Spinal cord (tissue), 10 donors: Measurements from ENCODE around the gene SPARC. TPM values are rescaled to one million over a fixed set of nuclear protein-coding genes. Genes with fewer than 3 reads are reported as not detected.
"Not testable (repeated sequence)": the region's sequence is repeated elsewhere in the genome, so short reads cannot be mapped to it uniquely, and the experiment has no call there.

Experiments
- DNase-seq, 6 donors: peaks; one replicate each; pipeline versions ENCODE4 v3.0.0 to v3.0.0-alpha.2; 2013 to 2015; ENCODE audit warnings: low spot score in 6 of 6, low read depth in 4 of 6
- H3K27ac ChIP-seq: one replicate; pipeline ENCODE4 v1.5.1; 2013; ENCODE audit warnings: low read depth, low read length, control low read depth
- H3K27me3 ChIP-seq: one replicate; pipeline ENCODE4 v1.6.1; 2013; ENCODE audit warnings: low read length; ENCODE audit not compliant: control insufficient read depth, insufficient read depth
- H3K36me3 ChIP-seq: one replicate; pipeline ENCODE4 v1.6.1; 2013; ENCODE audit warnings: low read length; ENCODE audit not compliant: control insufficient read depth, insufficient read depth
- H3K4me1 ChIP-seq: one replicate; pipeline ENCODE4 v1.6.1; 2013; ENCODE audit warnings: low read length; ENCODE audit not compliant: control insufficient read depth, insufficient read depth
- H3K4me3 ChIP-seq: one replicate; pipeline ENCODE4 v1.5.1; 2013; ENCODE audit warnings: low read depth, low read length, control low read depth
- H3K9me3 ChIP-seq: one replicate; pipeline ENCODE4 v1.6.1; 2013; ENCODE audit warnings: low read length; ENCODE audit not compliant: control insufficient read depth, insufficient read depth
- WGBS: methylation state at CpG from one replicate; pipeline ENCODE4 v1.1.5; 2013; ENCODE audit warnings: missing lambda C conversion rate; ENCODE audit not compliant: insufficient coverage; 5-methylcytosine and 5-hydroxymethylcytosine counted together
- polyA plus RNA-seq, 2 donors: library from polyadenylated mRNA; unstranded; fragments of 120-200 nt; gene quantifications; one replicate each; pipeline ENCODE4 v1.2.1, GENCODE V29; 2013; ENCODE audit not compliant: insufficient read length in 2 of 2
- total RNA-seq, 2 donors: library from RNA; depleted of rRNA in 1 of 2; stranded (reverse); fragments of 120-200 nt in 1 of 2; fragments of >200 nt in 1 of 2; gene quantifications; one replicate each; pipeline versions ENCODE4 v1.2.3 to v1.2.4, GENCODE V29; 2013 to 2014
- donor health status: healthy.

SPARC gene
- total and polyA plus RNA-seq, 4 donors, result 1,307 to 4,374 (median 2,290) TPM

DNA sequence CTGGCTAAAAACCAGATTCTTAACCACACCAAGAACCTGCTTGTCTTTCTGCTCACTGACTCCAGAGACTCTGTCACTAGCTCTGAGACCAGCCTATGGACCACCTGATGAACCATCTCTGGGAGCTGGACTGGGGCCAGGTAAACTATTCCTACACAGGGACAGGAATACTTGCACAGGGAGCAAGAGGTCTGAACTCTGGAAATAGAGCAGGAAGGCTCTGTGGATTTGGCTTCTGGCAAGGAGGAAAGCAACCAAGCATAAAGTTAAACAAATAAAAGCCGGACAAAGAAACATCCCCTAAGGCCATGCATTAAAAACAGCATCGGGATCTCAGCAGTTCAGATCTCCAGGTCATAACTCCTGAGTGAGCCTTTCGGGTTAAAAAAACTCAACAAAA, 5.6 kb upstream of the SPARC start:
- H3K9me3 ChIP-seq, result no peaks in the 10 kb centered on the region
- peak overlapping the region; percentile 3 for H3K27ac ChIP-seq
- no peak for DNase-seq
- peaks cover 20% of the 10 kb centered on the region for H3K4me1 ChIP-seq
- no peaks in the 10 kb centered on the region for H3K36me3 ChIP-seq
- WGBS, result 55% methylated on average over 2 of the region's 3 CpGs
- H3K27me3 ChIP-seq, result no peaks in the 10 kb centered on the region
- H3K4me3 ChIP-seq, result no peak overlapping the region

DNA sequence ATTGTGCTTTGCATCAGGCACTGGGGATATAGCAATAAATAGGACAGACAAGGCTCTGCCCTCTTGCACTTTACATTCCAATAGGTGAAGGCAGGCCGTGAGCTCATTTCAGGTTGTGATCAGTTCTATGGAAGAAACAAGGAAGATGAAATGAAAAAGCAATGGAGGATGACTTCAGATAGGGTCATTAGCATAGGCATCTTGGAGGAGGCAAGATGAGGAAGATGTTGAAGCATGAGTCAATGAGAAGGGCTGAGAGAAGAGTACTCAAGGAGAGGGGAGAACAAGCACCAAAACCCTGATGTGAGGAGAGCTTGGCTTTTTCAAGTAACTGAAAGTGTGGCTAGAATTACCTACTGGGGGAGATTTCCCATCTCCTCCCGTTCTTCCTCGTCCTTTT, 5.0 kb upstream of the SPARC start:
- Histone ChIP-seq H3K9me3 (no peaks in the 10 kb centered on the region), H3K27ac (peak overlapping the region; percentile 3), H3K4me1 (peaks cover 22% of the 10 kb centered on the region), H3K27me3 (no peaks in the 10 kb centered on the region), H3K4me3 (no peak overlapping the region), H3K36me3 (no peaks in the 10 kb centered on the region)
- no peak for DNase-seq
- 100% methylated on average over 1 of the region's 3 CpGs for WGBS

DNA sequence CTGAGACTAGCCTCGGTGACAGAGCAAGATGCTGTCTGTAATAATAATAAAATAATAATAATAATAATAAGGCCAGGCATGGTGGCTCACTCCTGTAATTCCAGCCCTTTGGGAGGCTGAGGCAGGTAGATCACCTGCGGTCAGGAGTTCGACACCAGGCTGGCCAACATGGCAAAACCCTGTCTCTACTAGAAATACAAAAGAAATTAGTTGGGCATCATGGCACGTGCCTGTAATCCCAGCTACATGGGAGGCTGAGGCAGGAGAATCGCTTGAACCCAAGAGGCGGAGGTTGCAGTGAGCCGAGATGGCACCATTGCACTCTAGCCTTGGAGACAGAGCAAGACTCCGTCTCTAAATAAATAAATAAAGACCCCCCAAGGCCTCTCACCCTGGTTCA, 2.9 kb upstream of the SPARC start:
- WGBS, result 95% methylated on average over 6 of the region's 8 CpGs
- H3K27ac ChIP-seq, H3K27me3 ChIP-seq, H3K4me3 ChIP-seq, DNase-seq, H3K9me3 ChIP-seq, H3K36me3 ChIP-seq: not testable (repeated sequence)
- H3K4me1 ChIP-seq, result peaks cover 24% of the 10 kb centered on the region

DNA sequence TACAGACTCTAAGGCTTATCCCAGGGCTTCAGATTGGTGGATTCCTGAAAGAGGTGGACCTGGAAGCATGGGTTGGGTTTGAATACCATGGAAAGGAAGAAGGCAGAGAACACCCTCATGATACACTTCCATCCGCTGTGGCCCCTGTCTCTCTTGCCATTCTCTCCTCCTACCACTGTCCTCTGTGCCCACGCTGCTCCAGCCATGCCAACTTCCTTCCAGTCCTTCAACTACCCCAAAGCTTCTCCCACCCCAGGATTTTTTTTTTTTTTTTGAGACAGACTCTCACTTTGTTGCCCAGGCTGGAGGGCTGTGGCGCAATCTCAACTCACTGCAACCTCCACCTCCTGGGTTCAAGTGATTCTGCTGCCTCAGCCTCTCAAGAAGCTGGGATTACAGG, 1.7 kb upstream of the SPARC start:
- Histone ChIP-seq H3K36me3 (no peaks in the 10 kb centered on the region), H3K27me3 (no peaks in the 10 kb centered on the region), H3K4me1 (peaks cover 17% of the 10 kb centered on the region), H3K27ac (no peak overlapping the region), H3K4me3 (no peak overlapping the region), H3K9me3 (no peaks in the 10 kb centered on the region)
- 90% methylated on average over 2 of the region's 3 CpGs for WGBS
- DNase-seq, result no peak

DNA sequence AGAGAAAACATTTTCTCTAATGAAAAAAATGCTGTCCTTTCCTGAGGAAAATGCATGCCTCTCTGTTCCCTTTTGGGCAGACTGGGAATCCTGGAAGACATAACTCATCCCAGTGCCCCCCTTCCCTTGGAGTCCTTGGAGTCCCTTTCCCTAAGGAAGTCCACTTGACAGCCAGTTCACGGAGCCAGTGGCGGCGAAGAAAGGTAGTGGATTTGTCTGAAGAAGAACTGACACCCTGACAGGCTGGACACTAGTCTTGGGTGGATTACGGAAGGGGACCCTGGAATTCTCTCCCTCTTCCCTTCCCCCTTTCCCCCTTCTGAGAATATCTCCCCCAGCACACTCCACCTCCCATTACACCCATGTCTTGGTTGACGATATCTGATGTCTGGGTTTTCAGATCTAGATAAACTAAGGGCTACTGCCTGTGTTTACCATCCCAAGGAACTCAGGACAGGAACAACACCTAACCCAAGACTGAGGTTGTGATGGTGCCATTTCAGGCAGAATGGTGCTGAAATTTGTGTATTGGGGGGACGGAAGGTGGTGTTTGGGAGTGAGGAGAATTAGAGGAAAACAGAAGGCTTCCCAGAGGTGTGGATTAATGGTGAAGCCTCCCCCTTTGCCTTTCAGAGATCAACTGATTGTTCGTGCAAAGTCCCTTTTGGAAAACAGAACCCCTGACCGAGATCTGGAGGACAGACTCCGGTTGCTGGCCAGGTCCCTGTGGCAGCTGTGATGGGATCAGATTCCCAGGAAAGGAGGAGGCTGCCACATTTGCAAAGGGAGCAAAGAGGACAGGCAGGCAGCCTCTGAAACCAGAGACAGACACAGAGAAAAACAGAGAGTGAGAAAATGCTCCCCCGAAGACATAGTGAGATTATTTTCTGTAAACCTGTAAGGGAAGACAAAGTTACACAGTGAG, 704 bp downstream of the SPARC start:
- no peak for DNase-seq
- Histone ChIP-seq H3K36me3 (no peaks in the 10 kb centered on the region), H3K4me1 (peaks cover 27% of the 10 kb centered on the region), H3K9me3 (no peaks in the 10 kb centered on the region), H3K4me3 (peak overlapping the region; percentile 93), H3K27ac (peak overlapping the region; percentile 98), H3K27me3 (no peaks in the 10 kb centered on the region)
- WGBS, result 17% methylated on average over 5 of the region's 10 CpGs

DNA sequence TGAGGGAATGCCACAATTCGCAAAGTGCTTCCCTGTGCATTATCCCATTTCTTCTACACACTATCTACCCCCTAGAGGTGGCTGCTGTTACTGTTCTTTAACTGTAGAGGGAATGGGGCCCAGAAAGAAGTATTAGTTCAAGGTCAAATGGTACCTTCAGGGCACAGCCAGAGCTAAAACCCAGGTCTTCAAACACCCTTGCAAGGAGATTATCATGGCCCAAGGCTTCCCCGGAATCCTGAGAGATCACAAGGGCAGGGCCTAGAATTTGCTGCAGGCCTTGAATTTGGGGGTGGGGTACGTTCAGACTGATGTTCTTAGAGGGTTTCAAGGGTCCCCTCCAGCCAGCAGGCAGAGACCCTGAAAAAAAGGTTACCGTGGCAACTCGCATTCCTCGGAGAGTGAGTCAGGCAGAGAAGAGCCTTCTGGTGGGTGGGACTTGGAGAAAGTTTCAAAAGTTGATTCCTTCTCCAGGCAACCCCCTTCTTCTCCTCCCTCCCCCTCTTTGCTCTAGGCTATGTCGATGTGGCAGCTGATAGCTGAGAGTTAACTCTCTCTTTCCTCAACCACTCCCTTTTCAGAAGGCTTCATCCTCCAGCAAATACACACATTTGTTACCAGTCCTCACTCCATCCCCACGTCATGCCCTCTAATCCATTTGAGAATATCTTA, 1.9 kb downstream of the SPARC start:
- peak overlapping the region; percentile 98 for H3K27ac ChIP-seq
- no peaks in the 10 kb centered on the region for H3K9me3 ChIP-seq
- H3K27me3 ChIP-seq, result no peaks in the 10 kb centered on the region
- H3K36me3 ChIP-seq, result no peaks in the 10 kb centered on the region
- 23% methylated on average over 4 of the region's 8 CpGs for WGBS
- H3K4me3 ChIP-seq, result peak overlapping the region; percentile 93
- H3K4me1 ChIP-seq, result peaks cover 30% of the 10 kb centered on the region
- DNase-seq, result peak in 5 of 6 donors; percentile 53 to 93 (median 72)

DNA sequence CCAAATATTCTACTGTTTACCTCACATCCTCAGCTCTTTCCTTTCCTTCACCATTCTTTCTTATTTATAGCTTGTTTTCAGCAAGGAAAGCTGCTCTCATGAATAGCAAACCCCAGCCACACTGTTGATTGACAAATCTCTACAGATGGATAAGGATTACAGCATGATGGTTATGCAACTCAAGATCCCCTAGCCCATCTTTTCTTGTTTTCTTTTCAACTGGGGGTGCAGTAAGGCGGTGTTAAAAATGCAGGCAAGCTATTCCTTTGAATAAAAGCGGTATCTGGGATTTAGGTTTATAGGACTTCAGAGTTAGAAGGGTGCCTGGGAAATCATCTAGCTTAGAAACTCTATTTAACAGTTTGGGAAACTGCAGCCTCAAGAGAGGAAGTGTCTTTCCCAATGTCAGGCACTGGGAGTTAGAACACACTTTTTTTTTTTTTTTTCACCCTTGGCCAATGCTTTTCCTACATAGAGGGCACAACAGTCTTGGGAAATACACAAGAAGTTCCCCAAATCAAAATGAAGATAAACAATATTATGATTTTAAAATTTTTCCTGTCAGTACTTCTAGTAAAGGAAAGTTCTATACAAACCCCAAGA, 2.6 kb downstream of the SPARC start:
- H3K4me3 ChIP-seq, result peak overlapping the region; percentile 93
- H3K27ac ChIP-seq, result peak overlapping the region; percentile 98
- peak in 2 of 6 donors; percentile 19 to 52 for DNase-seq
- H3K9me3 ChIP-seq, result no peaks in the 10 kb centered on the region
- peaks cover 34% of the 10 kb centered on the region for H3K4me1 ChIP-seq
- no peaks in the 10 kb centered on the region for H3K36me3 ChIP-seq
- WGBS, result 100% methylated on average over 1 of the region's 2 CpGs
- no peaks in the 10 kb centered on the region for H3K27me3 ChIP-seq

DNA sequence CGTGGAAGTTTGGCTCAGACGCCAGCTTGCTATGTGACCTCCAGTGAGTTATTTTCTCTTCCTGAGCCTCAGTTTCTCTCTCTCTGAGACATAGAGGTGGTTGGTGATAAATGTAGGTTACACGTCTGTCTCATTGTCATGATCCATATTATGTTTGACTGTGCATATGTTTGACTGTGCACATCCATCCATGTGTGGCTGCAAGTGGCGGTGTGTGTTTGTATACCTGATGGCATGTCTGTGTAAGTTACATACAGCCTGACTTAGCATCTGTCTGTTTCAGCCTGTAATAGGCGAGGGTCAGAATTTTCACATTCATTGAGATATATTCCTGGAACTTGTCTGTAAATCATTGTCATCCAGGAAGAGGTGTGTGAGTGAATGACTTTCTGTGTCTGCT, 3.3 kb downstream of the SPARC start:
- DNase-seq, result no peak
- no peaks in the 10 kb centered on the region for H3K36me3 ChIP-seq
- H3K4me1 ChIP-seq, result peaks cover 38% of the 10 kb centered on the region
- H3K4me3 ChIP-seq, result no peak overlapping the region
- no peaks in the 10 kb centered on the region for H3K27me3 ChIP-seq
- 76% methylated on average over 3 of the region's 5 CpGs for WGBS
- H3K27ac ChIP-seq, result peak overlapping the region; percentile 98
- no peaks in the 10 kb centered on the region for H3K9me3 ChIP-seq

DNA sequence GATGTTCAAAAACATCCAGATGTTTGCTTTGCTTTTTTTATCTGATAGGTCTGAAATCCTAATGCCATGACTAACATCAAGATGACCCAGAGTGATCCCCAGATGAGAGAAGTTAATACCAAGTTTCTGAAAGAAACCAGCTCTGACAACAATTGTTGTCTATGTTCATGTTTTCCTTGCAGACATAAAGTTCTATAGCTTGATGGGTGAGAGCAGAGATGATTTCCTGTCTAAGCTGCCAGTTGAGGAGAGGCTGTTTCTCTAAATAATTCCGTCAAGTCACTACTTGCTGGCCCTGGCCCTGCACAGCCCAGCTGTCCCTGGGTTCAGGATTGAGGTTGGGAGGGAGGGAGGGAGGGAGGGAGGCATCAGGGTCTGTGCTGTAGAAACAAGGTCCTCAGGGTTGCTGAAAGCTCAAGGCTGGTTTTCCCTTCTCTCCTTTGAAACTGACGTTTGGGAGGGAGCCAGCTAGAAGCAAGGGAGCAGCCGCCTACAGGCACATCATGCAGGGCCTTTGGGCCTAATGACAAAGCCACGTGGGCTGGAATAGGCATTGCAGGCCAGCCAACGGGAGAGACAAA, 3.9 kb downstream of the SPARC start:
- Histone ChIP-seq H3K36me3 (no peaks in the 10 kb centered on the region), H3K4me1 (peaks cover 38% of the 10 kb centered on the region), H3K27me3 (no peaks in the 10 kb centered on the region), H3K27ac (peak overlapping the region; percentile 98), H3K9me3 (no peaks in the 10 kb centered on the region), H3K4me3 (no peak overlapping the region)
- DNase-seq, result peak in 2 of 6 donors; percentile 74 to 80
- WGBS, result 16% methylated on average over 4 of the region's 5 CpGs
